ENCODE data around the gene HCRT. TPM values are rescaled to one million over a fixed set of nuclear protein-coding genes. Genes with fewer than 3 reads are reported as not detected.

HCRT gene
- total RNA-seq, 3 donors from 2014 or later = not detected

DNA sequence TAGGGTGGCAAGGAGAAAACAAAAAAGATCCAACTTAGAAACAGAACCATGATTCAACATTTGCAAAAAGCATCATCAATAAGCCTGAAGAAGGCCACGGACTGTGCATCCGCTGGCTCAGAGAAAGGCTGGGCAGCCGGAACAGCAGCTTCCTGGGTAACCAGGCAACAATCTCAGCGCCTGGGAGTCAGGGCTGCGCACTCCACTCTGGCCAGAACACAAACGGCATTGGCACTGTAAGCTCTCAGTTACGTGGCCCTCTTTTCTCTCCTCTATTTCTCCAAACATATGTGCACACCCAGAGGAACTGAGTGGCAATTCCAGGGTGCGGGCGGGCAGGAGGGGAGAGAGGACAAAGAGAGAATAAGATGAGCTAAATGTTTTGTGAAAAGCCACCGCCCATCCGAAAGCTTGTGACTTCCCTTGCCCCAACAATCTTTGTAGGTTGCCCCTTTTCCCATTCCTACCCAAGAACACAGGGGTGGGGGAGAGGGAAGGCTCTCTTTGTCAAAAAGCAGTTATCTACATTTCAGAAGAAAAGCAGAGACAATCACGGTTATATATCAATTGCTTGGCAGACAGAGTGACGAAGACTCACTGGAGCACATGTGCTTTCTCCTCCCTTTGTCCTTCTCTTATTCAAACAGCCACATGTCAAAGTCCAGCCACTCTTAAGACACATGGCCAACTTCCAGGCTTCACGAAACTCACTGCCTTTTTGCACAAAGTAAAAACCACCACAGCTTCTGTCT lies 15.6 kb upstream of the HCRT start:
- TF ChIP-seq, protein P1, sequence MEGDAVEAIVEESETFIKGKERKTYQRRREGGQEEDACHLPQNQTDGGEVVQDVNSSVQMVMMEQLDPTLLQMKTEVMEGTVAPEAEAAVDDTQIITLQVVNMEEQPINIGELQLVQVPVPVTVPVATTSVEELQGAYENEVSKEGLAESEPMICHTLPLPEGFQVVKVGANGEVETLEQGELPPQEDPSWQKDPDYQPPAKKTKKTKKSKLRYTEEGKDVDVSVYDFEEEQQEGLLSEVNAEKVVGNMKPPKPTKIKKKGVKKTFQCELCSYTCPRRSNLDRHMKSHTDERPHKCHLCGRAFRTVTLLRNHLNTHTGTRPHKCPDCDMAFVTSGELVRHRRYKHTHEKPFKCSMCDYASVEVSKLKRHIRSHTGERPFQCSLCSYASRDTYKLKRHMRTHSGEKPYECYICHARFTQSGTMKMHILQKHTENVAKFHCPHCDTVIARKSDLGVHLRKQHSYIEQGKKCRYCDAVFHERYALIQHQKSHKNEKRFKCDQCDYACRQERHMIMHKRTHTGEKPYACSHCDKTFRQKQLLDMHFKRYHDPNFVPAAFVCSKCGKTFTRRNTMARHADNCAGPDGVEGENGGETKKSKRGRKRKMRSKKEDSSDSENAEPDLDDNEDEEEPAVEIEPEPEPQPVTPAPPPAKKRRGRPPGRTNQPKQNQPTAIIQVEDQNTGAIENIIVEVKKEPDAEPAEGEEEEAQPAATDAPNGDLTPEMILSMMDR (IDR thresholded peaks at IDR 0.05) = no peak
- H3K36me3 ChIP-seq (ENCODE audit: low read depth) = no peaks in the 10 kb centered on the region
- peak in 2 of 3 donors; percentile 61 to 63 for DNase-seq
- intact Hi-C loops (cut with DNase I, micrococcal nuclease) = no loop called here
- H3K4me3 ChIP-seq = no peak overlapping the region
- peaks cover 7% of the 10 kb centered on the region for H3K4me1 ChIP-seq (ENCODE audit: low read depth)
- H3K9me3 ChIP-seq = no peaks in the 10 kb centered on the region
- ATAC-seq = peak; percentile 91

DNA sequence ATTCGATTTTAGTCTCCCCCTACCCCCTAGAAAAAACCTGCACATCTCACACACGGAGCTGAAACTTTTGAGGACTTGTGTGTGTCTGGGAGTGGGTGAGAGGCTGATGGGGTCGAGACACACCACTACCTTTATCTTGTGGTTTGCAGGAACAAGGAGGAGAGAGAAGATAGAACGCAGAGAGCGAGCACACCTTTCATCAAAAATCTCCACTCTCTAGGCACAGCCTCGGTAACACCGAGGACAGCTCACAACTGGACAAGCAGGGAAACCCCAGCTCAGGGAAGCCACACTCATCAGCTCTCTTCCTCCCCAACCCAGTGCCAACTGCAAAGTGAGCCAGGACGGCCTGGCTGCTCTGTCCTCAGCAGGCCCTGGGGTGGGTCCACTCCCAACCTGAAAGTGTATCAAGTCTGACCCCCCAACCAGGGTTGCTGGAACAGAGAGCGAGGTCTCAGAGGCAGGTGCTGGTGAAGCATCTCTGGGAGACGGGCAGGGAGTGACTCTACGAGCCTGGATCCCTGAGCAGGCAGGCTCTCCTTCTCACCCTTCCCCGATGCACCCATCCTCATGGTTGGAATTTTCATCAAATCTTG lies 14.3 kb upstream of the HCRT start:
- Histone ChIP-seq H3K9me3 (no peaks in the 10 kb centered on the region), H3K36me3 (ENCODE audit: low read depth) (no peaks in the 10 kb centered on the region), H3K4me3 (no peak overlapping the region), H3K4me1 (ENCODE audit: low read depth) (peaks cover 8% of the 10 kb centered on the region)
- no peak for DNase-seq
- ATAC-seq = no peak
- intact Hi-C loops (cut with DNase I, micrococcal nuclease) = no loop called here
- TF ChIP-seq, protein P1 (IDR thresholded peaks at IDR 0.05) = no peak

- peaks cover 10% of the 10 kb centered on the region for H3K4me1 ChIP-seq (ENCODE audit: low read depth)
- no peak overlapping the region for H3K4me3 ChIP-seq
- no peaks in the 10 kb centered on the region for H3K36me3 ChIP-seq (ENCODE audit: low read depth)
- intact Hi-C loops (cut with DNase I, micrococcal nuclease) = no loop called here
- no peak for ATAC-seq
- TF ChIP-seq, protein P1 (IDR thresholded peaks at IDR 0.05) = no peak
- peak in 1 of 3 donors; percentile 19 for DNase-seq
- H3K9me3 ChIP-seq = no peaks in the 10 kb centered on the region
These were observed 13.6 kb upstream of the HCRT start for GRCh38 chr17:42198897-42199296.

- TF ChIP-seq, protein P1 (IDR thresholded peaks at IDR 0.05) = no peak
- peaks cover 10% of the 10 kb centered on the region for H3K4me1 ChIP-seq (ENCODE audit: low read depth)
- no peak for DNase-seq
- intact Hi-C loops (cut with DNase I, micrococcal nuclease) = no loop called here
- ATAC-seq = no peak
- no peaks in the 10 kb centered on the region for H3K9me3 ChIP-seq
- H3K36me3 ChIP-seq (ENCODE audit: low read depth) = no peaks in the 10 kb centered on the region
- H3K4me3 ChIP-seq = no peak overlapping the region
These were observed 12.4 kb upstream of the HCRT start for GRCh38 chr17:42197564-42198156.

GRCh38 chr17:42193969-42194899 lies 9.0 kb upstream of the HCRT start, which contains the start of gene GHDC:
GHDC (minus strand) TSS chr17:42194494; CDS start chr17:42193581, 913 bp downstream.
- peaks cover 3% of the 10 kb centered on the region for H3K4me1 ChIP-seq (ENCODE audit: low read depth)
- peak within 1 kb of the TSS; percentile 57 for H3K4me3 ChIP-seq
- H3K9me3 ChIP-seq = no peaks in the 10 kb centered on the region
- H3K36me3 ChIP-seq (ENCODE audit: low read depth) = no peaks in the 10 kb centered on the region
- ATAC-seq = peak; percentile 97
- intact Hi-C loops (cut with DNase I, micrococcal nuclease) = no loop called here
- TF ChIP-seq, protein P1 (IDR thresholded peaks at IDR 0.05) = no peak
- DNase-seq = peak; percentile 87 to 98 (median 88)
